Uterus (tissue), 2 donors: ENCODE measurements around the gene SH3BGR.

ENCODE experiments used
- POLR2A ChIP-seq, 2 donors: fragments of 450-650 bp; IDR thresholded peaks; one replicate each; pipeline ENCODE4 v1.6.1; 2016; ENCODE audit warnings: antibody characterized with exemption in 2 of 2, mild to moderate bottlenecking in 1 of 2, moderate library complexity in 1 of 2
- TF ChIP-seq, protein P1 (sequence below), 4 experiments: fragments of 200-600 bp in 2 of 4; fragments of 450-650 bp in 2 of 4; sonication (generic) in 2 of 4; IDR thresholded peaks; one replicate each; pipeline ENCODE4 v1.5.1; 2016 to 2019; ENCODE audit warnings: antibody characterized with exemption in 4 of 4, mild to moderate bottlenecking in 2 of 4, moderate library complexity in 1 of 4

DNA sequence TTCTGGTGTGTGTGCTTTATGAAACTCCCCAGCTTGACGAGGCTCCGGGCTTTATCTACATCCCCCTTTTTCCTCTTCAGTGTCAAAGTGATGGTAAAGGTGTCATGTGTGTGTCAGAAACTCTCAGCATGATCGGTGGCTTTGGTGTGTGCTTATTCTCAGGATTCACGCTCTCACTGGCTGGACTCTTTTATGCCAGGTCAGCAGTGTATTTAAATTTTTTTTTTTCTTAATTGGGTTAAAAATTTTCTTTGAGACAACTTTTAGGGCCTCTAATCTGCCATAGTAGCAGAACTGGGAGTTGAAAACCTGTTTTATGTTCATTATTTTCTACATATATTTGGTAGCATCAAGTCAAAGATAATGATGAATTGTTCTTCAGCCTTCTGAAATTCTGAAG is 21.0 kb downstream of the SH3BGR start:
- TF ChIP-seq, protein P1, sequence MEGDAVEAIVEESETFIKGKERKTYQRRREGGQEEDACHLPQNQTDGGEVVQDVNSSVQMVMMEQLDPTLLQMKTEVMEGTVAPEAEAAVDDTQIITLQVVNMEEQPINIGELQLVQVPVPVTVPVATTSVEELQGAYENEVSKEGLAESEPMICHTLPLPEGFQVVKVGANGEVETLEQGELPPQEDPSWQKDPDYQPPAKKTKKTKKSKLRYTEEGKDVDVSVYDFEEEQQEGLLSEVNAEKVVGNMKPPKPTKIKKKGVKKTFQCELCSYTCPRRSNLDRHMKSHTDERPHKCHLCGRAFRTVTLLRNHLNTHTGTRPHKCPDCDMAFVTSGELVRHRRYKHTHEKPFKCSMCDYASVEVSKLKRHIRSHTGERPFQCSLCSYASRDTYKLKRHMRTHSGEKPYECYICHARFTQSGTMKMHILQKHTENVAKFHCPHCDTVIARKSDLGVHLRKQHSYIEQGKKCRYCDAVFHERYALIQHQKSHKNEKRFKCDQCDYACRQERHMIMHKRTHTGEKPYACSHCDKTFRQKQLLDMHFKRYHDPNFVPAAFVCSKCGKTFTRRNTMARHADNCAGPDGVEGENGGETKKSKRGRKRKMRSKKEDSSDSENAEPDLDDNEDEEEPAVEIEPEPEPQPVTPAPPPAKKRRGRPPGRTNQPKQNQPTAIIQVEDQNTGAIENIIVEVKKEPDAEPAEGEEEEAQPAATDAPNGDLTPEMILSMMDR (IDR thresholded peaks at IDR 0.05) = no peak
- no peak for TF ChIP-seq POLR2A (IDR thresholded peaks at IDR 0.05)
